ENCODE results near the gene ARHGAP26.
"Not testable (repeated sequence)": the region's sequence is repeated elsewhere in the genome, so short reads cannot be mapped to it uniquely, and the experiment has no call there.

- not testable (repeated sequence) for TF ChIP-seq POLR2A (IDR thresholded peaks at IDR 0.05)
- TF ChIP-seq, protein P1, sequence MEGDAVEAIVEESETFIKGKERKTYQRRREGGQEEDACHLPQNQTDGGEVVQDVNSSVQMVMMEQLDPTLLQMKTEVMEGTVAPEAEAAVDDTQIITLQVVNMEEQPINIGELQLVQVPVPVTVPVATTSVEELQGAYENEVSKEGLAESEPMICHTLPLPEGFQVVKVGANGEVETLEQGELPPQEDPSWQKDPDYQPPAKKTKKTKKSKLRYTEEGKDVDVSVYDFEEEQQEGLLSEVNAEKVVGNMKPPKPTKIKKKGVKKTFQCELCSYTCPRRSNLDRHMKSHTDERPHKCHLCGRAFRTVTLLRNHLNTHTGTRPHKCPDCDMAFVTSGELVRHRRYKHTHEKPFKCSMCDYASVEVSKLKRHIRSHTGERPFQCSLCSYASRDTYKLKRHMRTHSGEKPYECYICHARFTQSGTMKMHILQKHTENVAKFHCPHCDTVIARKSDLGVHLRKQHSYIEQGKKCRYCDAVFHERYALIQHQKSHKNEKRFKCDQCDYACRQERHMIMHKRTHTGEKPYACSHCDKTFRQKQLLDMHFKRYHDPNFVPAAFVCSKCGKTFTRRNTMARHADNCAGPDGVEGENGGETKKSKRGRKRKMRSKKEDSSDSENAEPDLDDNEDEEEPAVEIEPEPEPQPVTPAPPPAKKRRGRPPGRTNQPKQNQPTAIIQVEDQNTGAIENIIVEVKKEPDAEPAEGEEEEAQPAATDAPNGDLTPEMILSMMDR (IDR thresholded peaks at IDR 0.05), result not testable (repeated sequence)
Measured at GRCh38 chr5:143092711-143093451, 322.7 kb downstream of the ARHGAP26 start.
